Body of pancreas (tissue), 4 donors: ENCODE data around the gene METTL1.

ENCODE experiments used
- POLR2A ChIP-seq, 3 donors: fragments of 450-650 bp; IDR thresholded peaks; one replicate each; pipeline ENCODE4 v1.6.1; 2016; ENCODE audit warnings: antibody characterized with exemption in 3 of 3, mild to moderate bottlenecking in 2 of 3
- TF ChIP-seq, protein P1 (sequence below), 7 experiments: fragments of 450-650 bp in 4 of 7; fragments of 200-600 bp in 3 of 7; sonication (generic) in 3 of 7; IDR thresholded peaks; one replicate each; pipeline ENCODE4 v1.5.1; 2016 to 2019; ENCODE audit warnings: antibody characterized with exemption in 7 of 7

DNA sequence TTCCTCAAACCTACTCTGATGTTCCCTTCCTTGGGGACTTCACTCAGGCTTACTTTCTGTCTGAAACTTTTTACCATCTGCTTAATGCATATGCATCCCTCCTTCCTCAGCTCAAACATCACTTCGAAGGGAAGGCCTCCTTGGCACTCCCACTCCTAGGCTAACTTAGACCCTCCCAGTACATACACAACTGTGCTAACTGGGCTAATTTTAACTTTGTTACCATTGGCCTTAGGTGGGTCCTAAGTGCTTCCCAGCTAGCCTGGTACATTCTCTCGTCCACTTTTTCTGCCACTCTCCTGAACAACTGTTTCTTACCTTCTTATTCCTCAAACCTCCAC is 4.3 kb upstream of the METTL1 start:
- TF ChIP-seq, protein P1, sequence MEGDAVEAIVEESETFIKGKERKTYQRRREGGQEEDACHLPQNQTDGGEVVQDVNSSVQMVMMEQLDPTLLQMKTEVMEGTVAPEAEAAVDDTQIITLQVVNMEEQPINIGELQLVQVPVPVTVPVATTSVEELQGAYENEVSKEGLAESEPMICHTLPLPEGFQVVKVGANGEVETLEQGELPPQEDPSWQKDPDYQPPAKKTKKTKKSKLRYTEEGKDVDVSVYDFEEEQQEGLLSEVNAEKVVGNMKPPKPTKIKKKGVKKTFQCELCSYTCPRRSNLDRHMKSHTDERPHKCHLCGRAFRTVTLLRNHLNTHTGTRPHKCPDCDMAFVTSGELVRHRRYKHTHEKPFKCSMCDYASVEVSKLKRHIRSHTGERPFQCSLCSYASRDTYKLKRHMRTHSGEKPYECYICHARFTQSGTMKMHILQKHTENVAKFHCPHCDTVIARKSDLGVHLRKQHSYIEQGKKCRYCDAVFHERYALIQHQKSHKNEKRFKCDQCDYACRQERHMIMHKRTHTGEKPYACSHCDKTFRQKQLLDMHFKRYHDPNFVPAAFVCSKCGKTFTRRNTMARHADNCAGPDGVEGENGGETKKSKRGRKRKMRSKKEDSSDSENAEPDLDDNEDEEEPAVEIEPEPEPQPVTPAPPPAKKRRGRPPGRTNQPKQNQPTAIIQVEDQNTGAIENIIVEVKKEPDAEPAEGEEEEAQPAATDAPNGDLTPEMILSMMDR (IDR thresholded peaks at IDR 0.05), result no peak
- no peak for TF ChIP-seq POLR2A (IDR thresholded peaks at IDR 0.05)
